H1 (cell line): ENCODE measurements around the gene PTPN5. TPM values are rescaled to one million over a fixed set of nuclear protein-coding genes. Genes with fewer than 3 reads are reported as not detected.

Experiments used
- CTCF ChIA-PET: fragments of 300-600 bp; sonication (Branson Sonifier 250); formaldehyde crosslinking; loops from one replicate; lab custom pipeline; 2021; ENCODE audit not compliant: partially characterized antibody; lab: Charles Lee
- POLR2A ChIA-PET: fragments of 300-600 bp; sonication (Branson Sonifier 250); formaldehyde crosslinking; loops from one replicate; lab custom pipeline; 2021; ENCODE audit warnings: inconsistent platforms; ENCODE audit not compliant: partially characterized antibody; lab: Charles Lee
- DNase-seq, 2 experiments: peaks; one replicate each; pipeline versions ENCODE4 v3.0.0 to v3.0.0-alpha.2; 2010 to 2022; ENCODE audit warnings: low spot score in 2 of 2, low read depth in 1 of 2, mixed read lengths in 1 of 2
- FAIRE-seq: peaks from 2 replicates; lab custom pipeline; 2011; peaks lifted over from hg19 to GRCh38; lab: Jason Lieb, UNC
- H2AFZ ChIP-seq: 2 replicates; pipeline ENCODE4 v1.8.1; 2012; ENCODE audit warnings: low read length, inconsistent platforms
- H2AK5ac ChIP-seq: 2 replicates; pipeline ENCODE4 v1.6.1; 2013; ENCODE audit warnings: low read depth, low read length
- H2BK120ac ChIP-seq: replicated peaks from 2 replicates; pipeline ENCODE3; 2013; ENCODE audit warnings: low read depth, low read length, inconsistent platforms
- H2BK12ac ChIP-seq: 2 replicates; pipeline ENCODE4 v1.6.1; 2013; ENCODE audit warnings: low read depth, low read length
- H2BK15ac ChIP-seq: 2 replicates; pipeline ENCODE4 v1.6.1; 2013; ENCODE audit warnings: low read length
- H2BK20ac ChIP-seq: 2 replicates; pipeline ENCODE4 v1.6.1; 2013; ENCODE audit warnings: low read length
- H2BK5ac ChIP-seq: 2 replicates; pipeline ENCODE4 v1.6.1; 2013; ENCODE audit warnings: low read depth, low read length
- H3K14ac ChIP-seq: 2 replicates; pipeline ENCODE4 v1.6.1; 2013; ENCODE audit warnings: inconsistent platforms; ENCODE audit not compliant: insufficient read length
- H3K18ac ChIP-seq: 2 replicates; pipeline ENCODE4 v1.6.1; 2013; ENCODE audit warnings: low read length; ENCODE audit errors: extremely low read depth
- H3K23ac ChIP-seq: 2 replicates; pipeline ENCODE4 v1.6.1; 2013; ENCODE audit warnings: inconsistent platforms; ENCODE audit not compliant: insufficient read length
- H3K23me2 ChIP-seq: 2 replicates; pipeline ENCODE4 v1.6.1; 2013; ENCODE audit warnings: low read depth, low read length
- H3K27ac ChIP-seq: 2 replicates; pipeline ENCODE4 v1.6.1; 2011; ENCODE audit warnings: low read depth, low read length, inconsistent platforms
- H3K27me3 ChIP-seq, 4 experiments: replicated peaks in 1 of 4; 1 replicate in 1 of 4; 2 replicates in 3 of 4; pipeline versions ENCODE4 v1.6.1 to v1.8.1; 2011 to 2013; ENCODE audit warnings: low read length in 3 of 4, mild to moderate bottlenecking in 3 of 4, inconsistent platforms in 2 of 4, mixed read lengths in 2 of 4, moderate library complexity in 1 of 4; ENCODE audit not compliant: control insufficient read depth in 3 of 4, insufficient read depth in 3 of 4; ENCODE audit errors: extremely low read depth in 1 of 4
- H3K36me3 ChIP-seq, 4 experiments: 2 replicates each; pipeline versions ENCODE4 v1.6.1 to v1.8.1; 2011 to 2013; ENCODE audit warnings: mild to moderate bottlenecking in 4 of 4, low read length in 3 of 4, moderate library complexity in 2 of 4, control low read depth in 1 of 4, inconsistent platforms in 1 of 4; ENCODE audit not compliant: insufficient read depth in 4 of 4, control insufficient read depth in 2 of 4
- H3K4ac ChIP-seq: replicated peaks from 2 replicates; pipeline ENCODE3; 2013; ENCODE audit warnings: low read length, low read depth, mixed read lengths, inconsistent platforms; ENCODE audit not compliant: insufficient read length
- H3K4me1 ChIP-seq, 4 experiments: replicated peaks in 1 of 4; 1 replicate in 1 of 4; 2 replicates in 3 of 4; pipeline versions ENCODE4 v1.6.1 to v1.8.1; 2011 to 2013; ENCODE audit warnings: low read length in 3 of 4, inconsistent platforms in 2 of 4, mixed read lengths in 1 of 4; ENCODE audit not compliant: insufficient read depth in 4 of 4, control insufficient read depth in 3 of 4
- H3K4me2 ChIP-seq, 2 experiments: 2 replicates each; pipeline versions ENCODE4 v1.6.1 to v1.8.1; 2011 to 2013; ENCODE audit warnings: low read depth in 2 of 2, low read length in 2 of 2, control low read depth in 1 of 2, inconsistent platforms in 1 of 2, mild to moderate bottlenecking in 1 of 2; ENCODE audit not compliant: insufficient read depth in 1 of 2
- H3K4me3 ChIP-seq, 4 experiments: fragments of 200-600, 300-600 bp in 1 of 4; sonication (generic), shearing (Covaris generic), sonication (Bioruptor Twin) in 1 of 4; 2 replicates each; pipeline versions ENCODE4 v1.5.1 to v1.8.1; 2011 to 2016; ENCODE audit warnings: low read length in 4 of 4, low read depth in 3 of 4, control low read depth in 2 of 4, inconsistent platforms in 2 of 4, mild to moderate bottlenecking in 2 of 4, mixed read lengths in 1 of 4, moderate library complexity in 1 of 4; ENCODE audit not compliant: insufficient read depth in 2 of 4; ENCODE audit errors: extremely low read depth in 1 of 4
- H3K56ac ChIP-seq: replicated peaks from 2 replicates; pipeline ENCODE3; 2013; ENCODE audit warnings: low read depth, mild to moderate bottlenecking, mixed read lengths, low read length, inconsistent platforms; ENCODE audit not compliant: insufficient read length
- H3K79me1 ChIP-seq: 2 replicates; pipeline ENCODE4 v1.6.1; 2013; ENCODE audit warnings: low read depth, low read length, control low read depth
- H3K79me2 ChIP-seq, 2 experiments: 2 replicates each; pipeline versions ENCODE4 v1.6.1 to v1.8.1; 2012 to 2013; ENCODE audit warnings: low read length in 2 of 2, mild to moderate bottlenecking in 2 of 2, inconsistent platforms in 1 of 2; ENCODE audit not compliant: insufficient read depth in 2 of 2, control insufficient read depth in 1 of 2
- H3K9ac ChIP-seq, 4 experiments: replicated peaks in 1 of 4; 1 replicate in 1 of 4; 2 replicates in 3 of 4; pipeline versions ENCODE4 v1.6.1 to v1.8.1; 2011 to 2013; ENCODE audit warnings: low read depth in 3 of 4, low read length in 3 of 4, control low read depth in 2 of 4, mild to moderate bottlenecking in 2 of 4, moderate library complexity in 2 of 4, inconsistent platforms in 1 of 4; ENCODE audit errors: extremely low read depth in 1 of 4
- H3K9me3 ChIP-seq, 2 experiments: 2 replicates each; pipeline versions ENCODE4 v1.6.1 to v1.8.1; 2012 to 2013; ENCODE audit warnings: mild to moderate bottlenecking in 2 of 2, moderate library complexity in 2 of 2, control low read depth in 1 of 2, inconsistent platforms in 1 of 2, low read depth in 1 of 2, low read length in 1 of 2, mixed read lengths in 1 of 2; ENCODE audit not compliant: insufficient read depth in 2 of 2
- H4K20me1 ChIP-seq, 2 experiments: replicated peaks in 1 of 2; 2 replicates each; pipeline versions ENCODE3 to v1.8.1; 2011 to 2013; ENCODE audit warnings: inconsistent platforms in 2 of 2, low read length in 2 of 2, mild to moderate bottlenecking in 1 of 2; ENCODE audit not compliant: insufficient read depth in 2 of 2, control insufficient read depth in 1 of 2
- H4K5ac ChIP-seq: 2 replicates; pipeline ENCODE4 v1.6.1; 2013; ENCODE audit warnings: low read length, low read depth, mixed read lengths, inconsistent platforms; ENCODE audit not compliant: insufficient read length
- H4K8ac ChIP-seq: 2 replicates; pipeline ENCODE4 v1.8.0; 2013; ENCODE audit warnings: mild to moderate bottlenecking, moderate library complexity, low read length, inconsistent platforms; ENCODE audit not compliant: insufficient read depth; ENCODE audit errors: extremely low read depth
- H4K91ac ChIP-seq: replicated peaks from 2 replicates; pipeline ENCODE3; 2013; ENCODE audit warnings: low read length, mixed read lengths, inconsistent platforms; ENCODE audit not compliant: insufficient read length
- CBX5 ChIP-seq: fragments of 300-800, 300-1000 bp; sonication (generic); IDR thresholded peaks from 2 replicates; pipeline ENCODE4 v1.7.1; 2016; ENCODE audit warnings: antibody characterized with exemption, low read length, low read depth
- MAFK ChIP-seq: IDR thresholded peaks from 2 replicates; pipeline ENCODE4 v1.6.1; 2012; ENCODE audit warnings: low read depth, mild to moderate bottlenecking, improper control_type of control experiment, low read length
- SUZ12 ChIP-seq: fragments of 200-600 bp; sonication (generic); IDR thresholded peaks from 2 replicates; pipeline ENCODE4 v1.6.1; 2012; ENCODE audit warnings: mild to moderate bottlenecking, inconsistent platforms, low read length, moderate library complexity, mixed read lengths
- WGBS, 2 experiments: shearing (Covaris generic) in 1 of 2; methylation state at CpG; one replicate each; pipeline versions ENCODE4 v1.1.6 to v1.1.7; 2013 to 2015; ENCODE audit warnings: low lambda C conversion rate in 2 of 2, mixed read lengths in 2 of 2, inconsistent platforms in 1 of 2, low coverage in 1 of 2, missing lambda C conversion rate in 1 of 2; ENCODE audit not compliant: insufficient replicate concordance in 2 of 2, insufficient coverage in 1 of 2, insufficient read length in 1 of 2; ENCODE audit errors: extremely low coverage in 1 of 2, missing lambda C conversion rate in 1 of 2; 5-methylcytosine and 5-hydroxymethylcytosine counted together
- polyA plus RNA-seq, 7 experiments: library from polyadenylated mRNA; depleted of rRNA in 3 of 7; stranded (reverse) in 5 of 7; unstranded in 2 of 7; fragments of >200 nt in 5 of 7; fragments of 200-250 nt in 2 of 7; gene quantifications; 1 replicate in 5 of 7; 2 replicates in 1 of 7; 4 replicates in 1 of 7; pipeline versions ENCODE4 v1.2.1 to v1.2.3, GENCODE V29; 2011 to 2013; ENCODE audit warnings: missing spikeins in 2 of 7, mixed read lengths in 2 of 7
- total RNA-seq: library from RNA; stranded (reverse); fragmentation: NEBNext Ultra II Directional; extraction: Animal tissue kit (Norgen Biotek cat#: 25700); gene quantifications from 2 replicates; pipeline ENCODE4 v1.2.1, GENCODE V29; 2021
- TF ChIP-seq, protein P1 (sequence below), 3 experiments: IDR thresholded peaks; 1 replicate in 2 of 3; 2 replicates in 1 of 3; pipeline versions ENCODE4 v1.5.1 to v1.6.1; 2011; ENCODE audit warnings: low read length in 3 of 3, mild to moderate bottlenecking in 3 of 3, inconsistent platforms in 2 of 3, low read depth in 1 of 3, moderate library complexity in 1 of 3; ENCODE audit not compliant: insufficient read depth in 1 of 3; ENCODE audit errors: control extremely low read depth in 1 of 3

The PTPN5 gene
- total and polyA plus RNA-seq, 2 of the 8 experiments (the other 6 are each of a cell fraction or from before 2014, with no cell fraction given): 8.4 to 12.9 TPM

DNA sequence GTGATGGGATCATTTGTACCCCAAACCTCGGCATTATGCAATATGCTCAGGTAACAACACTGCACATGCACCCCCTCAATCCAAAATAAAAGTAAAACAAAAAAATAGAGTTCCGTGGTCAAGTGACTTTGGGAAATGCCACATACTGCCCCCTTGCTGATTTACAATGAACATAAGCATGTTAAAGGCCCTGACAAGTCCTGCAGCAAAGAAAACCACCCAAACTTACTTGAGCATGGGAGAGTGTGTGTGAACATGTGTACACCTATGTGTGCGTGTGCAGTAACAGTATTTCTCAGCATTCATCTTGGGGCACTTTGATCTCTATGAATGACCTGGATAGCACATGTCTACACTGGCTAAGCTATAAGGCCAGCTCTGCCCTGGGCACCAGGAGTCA lies 49.8 kb downstream of the PTPN5 start:
- no peak overlapping the region for H4K5ac ChIP-seq
- no peak overlapping the region for H2BK12ac ChIP-seq
- H2BK20ac ChIP-seq: no peak overlapping the region
- DNase-seq (no peak), FAIRE-seq (no peak)
- no peak overlapping the region for H2AK5ac ChIP-seq
- no peak overlapping the region for H2BK5ac ChIP-seq
- ChIA-PET CTCF (interaction anchor here (0.5 to 16.4 kb wide), 4 partner anchors 10 to 467 kb away, joined by 3 to 244 read pairs (median 114); partner anchors contain the start of gene IGSF22), POLR2A (no interaction called here)
- no peak overlapping the region for H3K4me3 ChIP-seq
- H3K56ac ChIP-seq: no peak overlapping the region
- no peak overlapping the region for H3K9ac ChIP-seq
- H3K4me1 ChIP-seq: no peaks in the 10 kb centered on the region
- H2BK15ac ChIP-seq: no peak overlapping the region
- no peak overlapping the region for H2AFZ ChIP-seq
- no peaks in the 10 kb centered on the region for H3K79me1 ChIP-seq
- H3K23me2 ChIP-seq: no peaks in the 10 kb centered on the region
- no peaks in the 10 kb centered on the region for H3K27me3 ChIP-seq
- H4K91ac ChIP-seq: no peak overlapping the region
- H4K8ac ChIP-seq: no peak overlapping the region
- no peak overlapping the region for H2BK120ac ChIP-seq
- WGBS, 2 experiments: 94% methylated on average over 3 of the region's 3 CpGs; no CpG with 5 or more reads in 1 of the 2 experiments
- H3K18ac ChIP-seq: no peak overlapping the region
- no peak overlapping the region for H3K14ac ChIP-seq
- H3K9me3 ChIP-seq: no peaks in the 10 kb centered on the region
- TF ChIP-seq CBX5 (no peak), MAFK (no peak), SUZ12 (no peak)
- TF ChIP-seq, protein P1, sequence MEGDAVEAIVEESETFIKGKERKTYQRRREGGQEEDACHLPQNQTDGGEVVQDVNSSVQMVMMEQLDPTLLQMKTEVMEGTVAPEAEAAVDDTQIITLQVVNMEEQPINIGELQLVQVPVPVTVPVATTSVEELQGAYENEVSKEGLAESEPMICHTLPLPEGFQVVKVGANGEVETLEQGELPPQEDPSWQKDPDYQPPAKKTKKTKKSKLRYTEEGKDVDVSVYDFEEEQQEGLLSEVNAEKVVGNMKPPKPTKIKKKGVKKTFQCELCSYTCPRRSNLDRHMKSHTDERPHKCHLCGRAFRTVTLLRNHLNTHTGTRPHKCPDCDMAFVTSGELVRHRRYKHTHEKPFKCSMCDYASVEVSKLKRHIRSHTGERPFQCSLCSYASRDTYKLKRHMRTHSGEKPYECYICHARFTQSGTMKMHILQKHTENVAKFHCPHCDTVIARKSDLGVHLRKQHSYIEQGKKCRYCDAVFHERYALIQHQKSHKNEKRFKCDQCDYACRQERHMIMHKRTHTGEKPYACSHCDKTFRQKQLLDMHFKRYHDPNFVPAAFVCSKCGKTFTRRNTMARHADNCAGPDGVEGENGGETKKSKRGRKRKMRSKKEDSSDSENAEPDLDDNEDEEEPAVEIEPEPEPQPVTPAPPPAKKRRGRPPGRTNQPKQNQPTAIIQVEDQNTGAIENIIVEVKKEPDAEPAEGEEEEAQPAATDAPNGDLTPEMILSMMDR (IDR thresholded peaks at IDR 0.05; ENCODE audit: control extremely low read depth in 1 of 3, insufficient read depth in 1 of 3, low read depth in 1 of 3, low read length in 3 of 3): peak in 1 of 3 experiments; percentile 4; a peak in 1 of 4 replicates
- H4K20me1 ChIP-seq: no peaks in the 10 kb centered on the region
- no peak overlapping the region for H3K4me2 ChIP-seq
- H3K27ac ChIP-seq: no peak overlapping the region
- H3K79me2 ChIP-seq: no peaks in the 10 kb centered on the region
- no peak overlapping the region for H3K4ac ChIP-seq
- no peaks in the 10 kb centered on the region for H3K36me3 ChIP-seq
- H3K23ac ChIP-seq: no peak overlapping the region
